Measurements from ENCODE around the gene TMEM91.

Gene TMEM91

GRCh38 chr19:41409288-41409687, 33.0 kb downstream of the TMEM91 start:
- DNase-seq (ENCODE audit: low read depth in 1 of 2, low spot score in 1 of 2) = no peak

GRCh38 chr19:41410336-41411054, 34.2 kb downstream of the TMEM91 start:
- no peak for DNase-seq (ENCODE audit: low read depth in 1 of 2, low spot score in 1 of 2)

GRCh38 chr19:41411100-41411967, 35.0 kb downstream of the TMEM91 start:
- DNase-seq (ENCODE audit: low read depth in 1 of 2, low spot score in 1 of 2) = no peak

GRCh38 chr19:41411968-41412265, 35.6 kb downstream of the TMEM91 start:
- DNase-seq (ENCODE audit: low read depth in 1 of 2, low spot score in 1 of 2) = no peak

GRCh38 chr19:41412953-41413352, 36.6 kb downstream of the TMEM91 start:
- DNase-seq (ENCODE audit: low read depth in 1 of 2, low spot score in 1 of 2) = no peak

GRCh38 chr19:41413947-41414346, 37.6 kb downstream of the TMEM91 start:
- DNase-seq (ENCODE audit: low read depth in 1 of 2, low spot score in 1 of 2) = no peak

GRCh38 chr19:41414461-41414860, 38.1 kb downstream of the TMEM91 start:
- no peak for DNase-seq (ENCODE audit: low read depth in 1 of 2, low spot score in 1 of 2)

- DNase-seq (ENCODE audit: low read depth in 1 of 2, low spot score in 1 of 2) = no peak
Observed at GRCh38 chr19:41415154-41415571, 38.8 kb downstream of the TMEM91 start.

GRCh38 chr19:41416194-41416674, 39.9 kb downstream of the TMEM91 start:
- no peak for DNase-seq (ENCODE audit: low read depth in 1 of 2, low spot score in 1 of 2)

- no peak for DNase-seq (ENCODE audit: low read depth in 1 of 2, low spot score in 1 of 2)
Observed at GRCh38 chr19:41420101-41420880, 44.0 kb downstream of the TMEM91 start.

GRCh38 chr19:41421314-41421713, 45.0 kb downstream of the TMEM91 start:
- no peak for DNase-seq (ENCODE audit: low read depth in 1 of 2, low spot score in 1 of 2)

GRCh38 chr19:41421973-41422372, 45.6 kb downstream of the TMEM91 start:
- DNase-seq (ENCODE audit: low read depth in 1 of 2, low spot score in 1 of 2) = no peak

GRCh38 chr19:41422456-41422855, 46.1 kb downstream of the TMEM91 start:
- no peak for DNase-seq (ENCODE audit: low read depth in 1 of 2, low spot score in 1 of 2)

- DNase-seq (ENCODE audit: low read depth in 1 of 2, low spot score in 1 of 2) = no peak
Observed at GRCh38 chr19:41422955-41423354, 46.6 kb downstream of the TMEM91 start.

- no peak for DNase-seq (ENCODE audit: low read depth in 1 of 2, low spot score in 1 of 2)
Observed at GRCh38 chr19:41424335-41425173, 48.2 kb downstream of the TMEM91 start.

GRCh38 chr19:41425174-41426115, 49.1 kb downstream of the TMEM91 start:
- DNase-seq (ENCODE audit: low read depth in 1 of 2, low spot score in 1 of 2) = no peak

GRCh38 chr19:41426116-41426841, 49.9 kb downstream of the TMEM91 start:
- DNase-seq (ENCODE audit: low read depth in 1 of 2, low spot score in 1 of 2) = no peak

GRCh38 chr19:41426952-41427646, 50.8 kb downstream of the TMEM91 start, which contains the start of gene B3GNT8:
TSS of gene B3GNT8 (minus strand) at chr19:41427374. CDS start at chr19:41426778, 596 bp downstream.
- peak in 1 of 2 donors; percentile 25 for DNase-seq (ENCODE audit: low read depth in 1 of 2, low spot score in 1 of 2)
